Neural cell (in vitro differentiated cells): ENCODE data around the gene CKLF. TPM values are rescaled to one million over a fixed set of nuclear protein-coding genes. Genes with fewer than 3 reads are reported as not detected.

Experiments
- H2AFZ ChIP-seq: fragments of 200-600, 300-800 bp; sonication (generic), shearing (Covaris generic); 2 replicates; pipeline ENCODE4 v1.6.0; 2014; ENCODE audit warnings: low read depth, mild to moderate bottlenecking, antibody characterized with exemption, low read length, moderate library complexity
- H3F3A ChIP-seq: fragments of 200-600 bp; shearing (Covaris generic); 2 replicates; pipeline ENCODE4 v1.6.1; 2016; ENCODE audit warnings: mild to moderate bottlenecking, moderate library complexity, mixed read lengths, antibody characterized with exemption, low read length; ENCODE audit not compliant: insufficient read depth, poor library complexity, severe bottlenecking
- H3K27ac ChIP-seq: fragments of 200-600, 300-800 bp; sonication (generic), shearing (Covaris generic); 2 replicates; pipeline ENCODE4 v1.5.1; 2014; ENCODE audit warnings: mild to moderate bottlenecking, low read length, moderate library complexity
- H3K27me3 ChIP-seq: fragments of 300-800, 200-600 bp; sonication (generic), shearing (Covaris generic); 2 replicates; pipeline ENCODE4 v1.6.0; 2014; ENCODE audit warnings: mild to moderate bottlenecking, low read depth, low read length, moderate library complexity; ENCODE audit not compliant: insufficient read depth
- H3K36me3 ChIP-seq: fragments of 300-800, 200-600 bp; sonication (generic), shearing (Covaris generic); 2 replicates; pipeline ENCODE4 v1.5.1; 2014; ENCODE audit warnings: mild to moderate bottlenecking, antibody characterized with exemption, low read length, moderate library complexity; ENCODE audit not compliant: insufficient read depth
- H3K4me2 ChIP-seq: fragments of 300-800, 200-600 bp; sonication (generic), shearing (Covaris generic); 2 replicates; pipeline ENCODE4 v1.6.0; 2014; ENCODE audit warnings: mild to moderate bottlenecking, low read length
- H3K4me3 ChIP-seq: fragments of 300-800, 200-600 bp; sonication (generic), shearing (Covaris generic); 2 replicates; pipeline ENCODE4 v1.5.1; 2014; ENCODE audit warnings: mild to moderate bottlenecking, low read length, moderate library complexity
- H3K79me2 ChIP-seq: fragments of 200-600 bp; shearing (Covaris generic); replicated peaks from 2 replicates; pipeline ENCODE4 v1.6.0; 2014; ENCODE audit warnings: mild to moderate bottlenecking, low read length, moderate library complexity; ENCODE audit not compliant: insufficient read depth
- H3K9ac ChIP-seq: fragments of 300-800, 200-600 bp; sonication (generic), shearing (Covaris generic); 2 replicates; pipeline ENCODE4 v1.6.1; 2016; ENCODE audit warnings: mild to moderate bottlenecking, low read length, mixed read lengths
- H3K9me2 ChIP-seq: fragments of 200-600 bp; shearing (Covaris generic); 2 replicates; pipeline ENCODE4 v1.6.1; 2016; ENCODE audit warnings: mild to moderate bottlenecking, low read length, mixed read lengths; ENCODE audit not compliant: insufficient read depth
- H3K9me3 ChIP-seq: fragments of 200-600, 300-800 bp; sonication (generic), shearing (Covaris generic); 2 replicates; pipeline ENCODE4 v1.6.1; 2016; ENCODE audit warnings: mild to moderate bottlenecking, mixed run types, low read length, moderate library complexity, mixed read lengths
- H4K20me1 ChIP-seq: fragments of 200-600 bp; shearing (Covaris generic); 2 replicates; pipeline ENCODE4 v1.6.1; 2016; ENCODE audit warnings: mild to moderate bottlenecking, mixed run types; ENCODE audit not compliant: insufficient read depth
- CTCF ChIP-seq: fragments of 450-650 bp; IDR thresholded peaks from 2 replicates; pipeline ENCODE4 v1.5.1; 2014; ENCODE audit warnings: antibody characterized with exemption, mild to moderate bottlenecking, moderate library complexity; ENCODE audit not compliant: poor library complexity, severe bottlenecking
- EP300 ChIP-seq: fragments of 450-650 bp; conservative IDR thresholded peaks from 2 replicates; pipeline ENCODE4 v1.6.1; 2014; ENCODE audit warnings: antibody characterized with exemption, mild to moderate bottlenecking, moderate library complexity; ENCODE audit not compliant: poor library complexity, severe bottlenecking
- EZH2 ChIP-seq: fragments of 200-600, 300-800 bp; shearing (Covaris generic), sonication (generic); IDR thresholded peaks from 2 replicates; pipeline ENCODE4 v1.6.1; 2014; ENCODE audit warnings: antibody characterized with exemption, low read length, borderline replicate concordance, mild to moderate bottlenecking; ENCODE audit not compliant: insufficient read depth, poor library complexity, severe bottlenecking
- MXI1 ChIP-seq: fragments of 450-650 bp; conservative IDR thresholded peaks from 2 replicates; pipeline ENCODE4 v1.6.1; 2014; ENCODE audit warnings: antibody characterized with exemption, mild to moderate bottlenecking; ENCODE audit not compliant: poor library complexity, severe bottlenecking
- POLR2AphosphoS5 ChIP-seq: IDR thresholded peaks from 2 replicates; pipeline ENCODE4 v1.6.1; 2012
- RAD21 ChIP-seq: fragments of 450-650 bp; conservative IDR thresholded peaks from 2 replicates; pipeline ENCODE4 v1.6.1; 2014; ENCODE audit warnings: antibody characterized with exemption, mild to moderate bottlenecking, moderate library complexity
- SMC3 ChIP-seq: fragments of 450-650 bp; conservative IDR thresholded peaks from 2 replicates; pipeline ENCODE4 v1.6.1; 2014; ENCODE audit warnings: antibody characterized with exemption, mild to moderate bottlenecking, moderate library complexity; ENCODE audit not compliant: poor library complexity
- TAF1 ChIP-seq: IDR thresholded peaks from 2 replicates; pipeline ENCODE4 v1.6.1; 2012; ENCODE audit warnings: low read depth
- polyA plus RNA-seq: library from polyadenylated mRNA; depleted of rRNA; stranded (reverse); fragments of >200 nt; gene quantifications from 2 replicates; pipeline ENCODE4 v1.2.3, GENCODE V29; 2014

CKLF gene
- polyA plus RNA-seq, 1 donor from 2014 or later, result 40.8 TPM

GRCh38 chr16:66604376-66605176 lies 52.2 kb downstream of the CKLF start, which contains the start of gene CMTM3:
Gene CMTM3, plus strand, starts transcription at chr16:66604704. Its CDS starts 102 bp downstream, at chr16:66604806.
- Histone ChIP-seq H3K36me3 (no peaks in the 10 kb centered on the region), H3K27me3 (no peaks in the 10 kb centered on the region), H3K79me2 (no peaks in the 10 kb centered on the region), H3K4me2 (peak within 1 kb of the TSS; percentile 55), H3K9me3 (no peaks in the 10 kb centered on the region), H4K20me1 (no peaks in the 10 kb centered on the region), H3K9ac (peak within 1 kb of the TSS; percentile 65), H3F3A (no peaks in the 10 kb centered on the region), H3K27ac (no peak within 1 kb of the TSS), H2AFZ (peak within 1 kb of the TSS; percentile 59), H3K4me3 (peak within 1 kb of the TSS; percentile 74), H3K9me2 (no peaks in the 10 kb centered on the region)
- TF ChIP-seq POLR2AphosphoS5 (no peak), CTCF (peak; percentile 77), SMC3 (peak; percentile 67), RAD21 (peak; percentile 56), EP300 (no peak)

- Histone ChIP-seq H3F3A (no peaks in the 10 kb centered on the region), H3K9me3 (no peaks in the 10 kb centered on the region), H3K4me2 (no peak overlapping the region), H2AFZ (no peak overlapping the region), H3K36me3 (no peaks in the 10 kb centered on the region), H3K4me3 (peak overlapping the region; percentile 74), H4K20me1 (no peaks in the 10 kb centered on the region), H3K9me2 (no peaks in the 10 kb centered on the region), H3K9ac (peak overlapping the region; percentile 65), H3K27ac (no peak overlapping the region), H3K27me3 (no peaks in the 10 kb centered on the region), H3K79me2 (no peaks in the 10 kb centered on the region)
- TF ChIP-seq SMC3, result no peak
- no peak for TF ChIP-seq CTCF
Observed at GRCh38 chr16:66605177-66605978, 53.0 kb downstream of the CKLF start.

DNA sequence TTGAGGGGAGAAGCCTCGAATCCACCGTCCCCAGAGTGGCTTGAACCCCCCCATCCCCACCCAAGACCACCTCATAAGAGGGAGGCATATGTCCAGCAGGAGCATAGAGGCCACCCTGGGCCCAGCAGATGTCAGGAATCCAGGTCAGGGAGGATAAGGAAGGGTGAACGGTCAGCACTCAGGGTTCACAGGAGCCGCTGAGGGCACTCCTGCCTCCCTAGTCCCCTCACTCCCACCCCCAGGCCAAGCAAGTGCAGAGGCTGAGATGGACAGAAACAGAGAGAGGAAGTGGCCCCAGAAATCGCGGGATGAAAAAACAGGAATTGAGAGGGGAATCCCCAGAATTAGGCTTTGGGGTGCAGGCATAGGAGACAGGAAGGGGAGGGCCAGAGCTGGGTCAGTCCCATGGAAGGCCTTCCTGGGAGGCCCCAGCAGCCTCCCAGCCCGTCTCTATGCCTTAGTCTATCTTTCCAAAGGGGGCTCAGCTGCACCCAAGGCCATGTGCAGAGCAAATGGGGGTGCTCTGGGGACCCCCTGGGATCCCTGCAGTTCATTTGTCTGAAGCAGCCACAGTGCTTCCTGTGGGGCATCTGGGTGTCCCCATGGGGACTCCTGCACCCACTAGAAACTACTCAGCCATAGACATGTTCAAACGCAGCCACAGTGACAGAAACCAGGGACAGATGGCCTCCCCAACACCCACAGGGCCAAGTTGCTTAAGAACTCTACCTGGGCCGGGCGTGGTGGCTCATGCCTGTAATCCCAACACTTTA lies 53.8 kb downstream of the CKLF start:
- no peaks in the 10 kb centered on the region for H3K9me2 ChIP-seq
- no peaks in the 10 kb centered on the region for H3K27me3 ChIP-seq
- no peak overlapping the region for H3K9ac ChIP-seq
- H3K4me3 ChIP-seq, result peak overlapping the region; percentile 74
- H3K4me2 ChIP-seq, result no peak overlapping the region
- no peak overlapping the region for H3K27ac ChIP-seq
- H3K36me3 ChIP-seq, result no peaks in the 10 kb centered on the region
- H2AFZ ChIP-seq, result no peak overlapping the region
- no peaks in the 10 kb centered on the region for H3K9me3 ChIP-seq
- no peaks in the 10 kb centered on the region for H3F3A ChIP-seq
- H3K79me2 ChIP-seq, result no peaks in the 10 kb centered on the region
- H4K20me1 ChIP-seq, result no peaks in the 10 kb centered on the region
- TF ChIP-seq TAF1 (no peak), EP300 (no peak), EZH2 (no peak), CTCF (no peak), MXI1 (no peak)
